ENCODE results near the gene USP30.
"Not testable (repeated sequence)": the region's sequence is repeated elsewhere in the genome, so short reads cannot be mapped to it uniquely, and the experiment has no call there.

The USP30 gene

DNA sequence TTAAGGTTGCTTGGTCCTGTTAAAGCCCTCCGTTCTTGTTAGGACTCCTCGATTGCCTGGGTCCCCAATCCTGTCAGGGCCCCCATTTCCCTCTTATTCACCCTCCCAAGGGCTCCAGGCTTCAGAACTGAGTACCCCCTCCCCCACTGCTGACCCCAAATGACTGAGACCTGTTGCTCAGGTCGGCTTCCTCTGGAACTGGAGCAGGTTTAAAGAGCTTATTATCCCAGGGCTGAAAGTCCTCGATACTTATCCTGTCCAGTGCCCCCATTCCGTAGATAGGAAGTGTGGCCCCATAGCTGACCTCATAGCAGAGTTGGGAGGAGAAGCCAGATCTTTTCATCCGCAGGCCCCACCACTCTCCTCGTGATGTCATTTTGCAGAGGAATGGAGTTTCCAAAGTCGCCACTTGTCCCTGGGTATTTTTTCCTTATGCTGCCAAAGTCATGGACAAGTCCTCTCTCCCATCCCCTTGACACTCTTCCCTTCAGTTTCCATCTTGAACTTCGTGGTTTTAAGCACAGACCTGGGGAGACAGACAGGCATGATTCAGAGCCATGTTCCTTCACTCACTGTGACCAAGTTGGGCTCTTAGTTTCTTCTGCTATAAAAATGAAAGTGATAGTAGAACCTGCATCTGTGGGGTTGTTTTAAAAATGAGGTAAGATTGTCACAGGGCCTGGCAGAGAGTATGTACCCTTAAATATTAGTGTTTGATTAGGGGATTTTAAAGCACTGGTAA, 1.2 kb downstream of the USP30 start:
- DNase-seq: no peak

GRCh38 chr12:109054124-109054513, 1.7 kb downstream of the USP30 start:
- not testable (repeated sequence) for DNase-seq

DNA sequence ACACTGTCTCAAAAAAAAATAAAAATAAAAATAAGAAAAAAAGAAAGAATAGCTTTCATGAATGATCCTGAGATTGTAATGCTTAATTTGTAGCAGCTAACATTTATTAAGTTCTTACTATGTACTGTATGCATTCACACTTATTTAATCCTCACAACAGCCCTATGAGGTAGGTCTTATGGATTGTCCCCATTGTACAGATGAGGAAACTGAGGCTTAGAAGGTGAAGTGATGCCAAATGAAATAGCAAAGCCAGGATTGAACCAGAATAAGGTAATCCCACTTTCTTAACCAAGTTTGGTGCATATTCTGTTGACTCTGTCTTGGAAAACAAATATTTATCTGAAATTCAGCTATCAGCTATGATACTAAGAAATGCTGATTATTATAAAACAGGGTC, 2.1 kb downstream of the USP30 start:
- no peak for DNase-seq

GRCh38 chr12:109056891-109057290, 4.5 kb downstream of the USP30 start:
- DNase-seq: no peak

- no peak for DNase-seq
Observed at GRCh38 chr12:109057376-109057775, 5.0 kb downstream of the USP30 start.

GRCh38 chr12:109058773-109059172, 6.4 kb downstream of the USP30 start:
- no peak for DNase-seq

- no peak for DNase-seq
Observed at GRCh38 chr12:109064143-109064542, 11.8 kb downstream of the USP30 start.

DNA sequence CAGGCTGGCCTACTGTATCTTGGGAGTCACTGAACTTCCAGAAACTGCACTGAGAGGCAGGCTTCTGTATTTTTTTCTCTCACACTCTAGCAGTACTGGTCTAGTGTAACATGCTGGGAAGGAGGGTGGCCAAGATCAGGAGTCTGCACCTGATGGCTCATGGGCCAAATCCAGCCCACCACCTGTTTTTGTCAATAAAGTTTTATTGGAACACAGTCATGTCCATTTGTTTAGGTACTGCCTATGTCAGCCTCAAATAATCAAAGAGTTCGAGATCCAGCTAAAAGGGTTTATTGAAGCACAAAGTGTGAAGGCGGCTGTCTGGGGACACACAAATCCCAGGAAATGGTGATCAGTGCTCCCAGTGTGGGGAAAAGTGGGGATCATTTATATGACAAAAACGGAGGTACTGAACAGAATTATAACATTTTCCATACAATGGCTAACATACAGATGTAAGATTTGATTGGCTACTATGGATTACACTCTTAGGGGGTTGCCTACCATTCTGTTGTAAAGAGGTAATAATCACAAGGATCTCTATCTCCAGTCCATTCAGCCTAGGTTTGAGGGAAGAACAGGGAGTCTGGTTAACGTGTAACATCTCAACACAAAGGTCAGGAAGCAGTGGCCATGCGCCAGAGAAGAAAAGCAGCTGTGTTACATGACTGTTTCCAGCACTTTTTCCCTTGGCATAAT, 12.9 kb downstream of the USP30 start:
- DNase-seq: no peak

GRCh38 chr12:109065853-109066193, 13.4 kb downstream of the USP30 start:
- DNase-seq: no peak

DNA sequence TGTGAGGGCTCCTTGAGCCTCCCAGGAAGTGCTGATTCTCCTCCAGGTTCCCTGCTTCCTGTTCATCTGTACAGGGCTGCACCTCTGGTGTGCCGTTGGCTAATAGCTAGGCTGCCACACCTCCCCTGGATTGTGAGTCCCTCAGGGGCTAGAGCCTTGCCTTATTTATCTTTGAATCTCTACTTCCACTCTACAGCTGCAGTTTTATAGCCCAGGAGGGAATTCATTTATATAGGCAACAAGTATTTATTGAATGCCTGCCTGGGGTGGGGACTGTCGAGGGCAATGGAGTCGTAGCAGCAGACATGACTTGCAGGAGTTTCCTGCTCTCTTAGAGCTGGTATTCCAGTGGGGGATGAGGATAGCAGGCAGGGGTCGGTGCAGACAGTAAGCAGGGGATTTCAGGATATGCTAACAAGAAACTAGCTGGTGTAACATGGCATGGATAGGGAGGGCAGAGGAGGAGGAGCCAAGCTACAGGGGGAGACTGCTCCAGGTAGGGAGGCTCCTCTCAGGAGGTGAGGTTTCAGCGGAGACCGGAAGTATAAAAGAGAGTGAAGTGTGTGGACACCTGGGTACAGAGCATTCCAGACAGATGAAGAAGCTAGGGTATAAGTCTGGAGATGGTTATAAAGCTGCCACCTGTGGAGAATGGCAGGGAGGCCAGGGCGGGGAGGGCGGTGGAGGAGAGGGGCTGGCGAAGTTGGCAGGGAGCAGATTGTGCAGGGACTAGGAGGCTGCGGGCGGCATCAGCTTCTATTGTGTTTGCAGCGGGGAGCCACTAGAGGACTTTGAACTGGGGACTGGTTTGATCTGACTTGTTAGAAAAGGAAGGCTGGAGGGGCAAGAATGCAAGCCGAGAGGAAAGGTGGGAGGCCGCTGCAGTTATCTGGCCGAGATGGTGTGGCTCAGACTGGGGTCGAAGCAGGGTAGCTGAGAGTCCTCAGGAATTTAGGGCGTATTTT, 17.2 kb downstream of the USP30 start:
- no peak for DNase-seq

GRCh38 chr12:109074866-109075265, 22.5 kb downstream of the USP30 start:
- DNase-seq: no peak

GRCh38 chr12:109082751-109083150, 30.4 kb downstream of the USP30 start:
- DNase-seq: no peak

- no peak for DNase-seq
Observed at GRCh38 chr12:109084425-109084824, 32.0 kb downstream of the USP30 start.

GRCh38 chr12:109085590-109085989, 33.2 kb downstream of the USP30 start:
- DNase-seq: no peak

DNA sequence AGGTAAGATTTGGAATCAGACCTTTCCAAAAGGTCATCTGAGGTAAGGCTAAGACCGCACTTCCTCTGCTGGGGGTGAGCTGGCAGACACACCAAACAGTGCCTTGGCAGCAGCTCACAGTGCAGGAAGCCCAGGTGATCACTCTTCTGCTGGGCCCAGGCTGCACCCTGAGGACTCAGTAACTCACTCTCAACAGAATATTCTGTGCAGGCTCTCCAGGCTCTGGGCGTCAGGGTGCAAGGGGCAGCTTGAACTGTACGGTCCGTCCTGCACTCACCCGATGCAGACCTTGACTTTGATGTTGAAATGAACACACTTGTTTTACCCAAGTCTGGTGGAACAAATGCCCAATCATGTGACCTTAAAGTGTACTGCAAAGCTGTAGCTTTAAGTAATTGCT, 34.9 kb downstream of the USP30 start:
- DNase-seq: no peak

- no peak for DNase-seq
Observed at GRCh38 chr12:109088818-109089217, 36.4 kb downstream of the USP30 start.

DNA sequence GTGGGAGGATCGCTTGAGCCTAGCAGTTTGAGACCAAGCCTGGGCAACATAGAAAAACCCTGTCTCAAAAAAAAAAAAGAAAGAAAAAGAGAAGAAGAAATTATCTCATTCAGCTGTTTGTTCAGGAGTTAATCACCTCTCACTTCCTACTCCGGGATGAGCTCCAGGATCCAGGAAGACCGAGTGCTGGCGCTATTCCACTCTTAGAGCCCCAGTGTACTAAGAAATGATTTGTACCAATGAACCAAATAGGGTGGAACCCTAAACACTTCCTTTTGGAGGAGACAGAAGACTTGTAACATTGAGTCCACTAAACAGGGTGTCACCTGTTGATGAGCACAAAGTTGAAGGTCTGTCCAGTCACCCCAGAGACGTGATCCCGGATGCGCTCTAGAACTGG, 37.3 kb downstream of the USP30 start:
- no peak for DNase-seq

DNA sequence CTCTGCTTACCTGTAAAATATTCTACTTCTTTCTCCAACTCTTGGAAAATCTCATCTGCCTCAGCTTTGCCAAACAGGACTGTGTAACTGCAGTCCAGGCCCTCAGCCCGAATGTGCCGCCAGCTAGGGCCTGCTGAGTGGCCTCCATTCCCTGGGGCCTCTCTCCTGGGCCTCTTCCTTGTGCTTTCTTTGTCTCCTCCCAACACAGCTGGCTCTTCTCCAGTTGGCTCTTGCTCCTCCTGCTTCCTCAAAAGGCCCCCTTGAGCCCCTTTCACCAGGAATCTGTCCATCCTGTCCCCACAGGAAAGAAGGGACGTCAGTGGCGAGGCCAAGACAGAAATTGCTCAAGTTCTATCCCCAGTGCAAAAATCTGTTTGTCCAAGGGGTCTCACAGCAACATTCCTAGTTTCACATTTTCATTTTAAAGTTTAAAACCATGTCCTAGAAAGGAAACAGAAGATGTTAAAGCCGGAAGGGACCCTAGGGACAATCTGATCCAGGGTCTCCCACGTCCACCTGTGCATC, 40.2 kb downstream of the USP30 start:
- no peak for DNase-seq

DNA sequence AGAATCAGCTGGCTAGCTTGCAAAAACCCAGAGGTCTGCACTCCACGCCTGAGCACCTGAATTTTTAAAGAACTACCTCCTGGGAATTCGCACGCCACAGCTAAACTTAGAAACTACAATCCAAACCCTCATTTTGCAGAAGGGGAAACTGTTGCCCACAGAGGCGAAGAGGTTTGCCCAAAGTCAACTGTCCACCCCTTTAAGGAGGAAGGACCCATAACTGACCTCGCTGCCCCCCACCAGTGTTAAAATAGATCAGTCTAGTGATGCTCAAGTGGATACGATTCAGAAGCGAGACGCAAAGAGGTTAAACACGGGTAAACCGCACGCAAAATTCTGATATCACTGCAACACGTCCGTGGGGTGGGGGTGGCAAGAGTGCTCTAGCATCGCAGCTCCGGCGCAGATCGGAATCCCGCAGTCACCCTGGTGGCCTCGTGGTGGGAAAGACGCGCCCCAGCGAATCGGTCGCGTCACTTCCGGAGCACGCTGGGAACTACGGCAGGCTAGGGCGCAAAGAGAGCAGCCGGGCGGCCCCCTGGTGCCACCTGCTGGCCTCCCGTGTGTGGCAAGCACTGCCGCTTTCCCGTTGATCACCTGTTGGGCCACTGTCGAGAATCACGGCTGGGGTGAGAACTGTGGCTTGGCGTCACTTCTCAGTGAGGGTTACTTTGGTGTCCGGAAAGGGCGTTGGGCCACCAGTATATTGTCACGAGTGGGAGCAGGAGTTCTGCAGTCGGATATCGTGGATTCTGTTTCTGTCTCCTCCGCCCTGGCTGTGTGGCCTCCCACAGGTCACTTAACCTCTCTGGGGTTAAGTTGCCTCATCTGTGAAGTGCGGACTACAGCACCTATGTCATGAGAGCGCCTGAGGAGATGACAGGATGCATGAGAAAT, 40.9 kb downstream of the USP30 start, which contains the start of gene ALKBH2:
ALKBH2 (minus strand) TSS at position 451 of the 897 bp plus-strand sequence. CDS start 686 bp downstream, outside the sequence.
- peak; percentile 95 for DNase-seq

DNA sequence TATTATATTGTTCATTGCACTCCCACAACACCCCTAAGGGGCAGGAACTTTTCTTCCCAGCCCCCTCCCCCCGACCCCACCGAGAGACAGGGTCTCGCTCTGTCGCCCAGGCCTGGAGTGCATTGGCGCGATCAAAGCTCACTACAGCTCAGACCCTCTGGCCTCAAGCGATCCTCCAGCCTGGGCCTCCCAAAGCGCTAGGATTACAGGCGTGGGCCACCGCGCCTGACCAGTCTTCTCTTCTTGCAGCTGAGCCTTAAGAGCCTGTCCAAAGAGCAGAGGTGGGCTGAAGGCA, 44.7 kb downstream of the USP30 start:
- DNase-seq: no peak

DNA sequence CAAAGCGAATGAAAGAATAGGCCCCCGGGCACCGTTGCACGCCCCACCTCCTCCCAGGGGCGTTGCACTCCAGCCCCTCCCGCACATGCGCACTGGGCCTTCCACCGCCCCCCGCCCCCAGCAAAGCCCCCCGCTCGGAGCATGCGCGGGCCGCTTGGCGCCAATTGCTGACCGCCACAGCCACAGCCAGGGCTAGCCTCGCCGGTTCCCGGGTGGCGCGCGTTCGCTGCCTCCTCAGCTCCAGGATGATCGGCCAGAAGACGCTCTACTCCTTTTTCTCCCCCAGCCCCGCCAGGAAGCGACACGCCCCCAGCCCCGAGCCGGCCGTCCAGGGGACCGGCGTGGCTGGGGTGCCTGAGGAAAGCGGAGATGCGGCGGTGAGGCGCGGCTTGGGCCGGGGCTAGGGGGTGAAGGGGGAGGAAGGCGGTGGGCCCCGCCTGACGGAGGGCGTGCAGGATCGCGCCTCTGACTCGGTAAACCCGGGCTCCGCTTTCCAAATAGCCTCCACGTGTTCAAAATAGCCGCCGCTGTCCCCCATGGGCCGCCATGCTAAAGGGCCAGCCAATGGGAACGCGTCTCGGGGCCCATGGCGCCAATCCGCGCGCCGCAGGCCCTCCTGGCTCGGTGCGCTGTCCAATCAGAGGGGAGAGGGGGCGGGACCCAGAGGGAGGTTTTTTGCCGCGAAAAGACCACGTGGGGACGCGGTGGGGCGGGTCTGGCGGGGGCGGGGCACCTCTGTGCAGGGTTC, 45.2 kb downstream of the USP30 start, which contains the start of gene UNG:
UNG (plus strand) TSS at position 163 of the 748 bp plus-strand sequence; CDS start at position 246, 83 bp downstream.
- peak; percentile 98 for DNase-seq
